ENCODE results near the gene PKMYT1. TPM values are rescaled to one million over a fixed set of nuclear protein-coding genes. Genes with fewer than 3 reads are reported as not detected.
A peak's percentile ranks its signal among the peaks of the same experiment; 100 is the strongest.

The PKMYT1 gene
- total and polyA plus RNA-seq, 2 experiments from 2014 or later = 7.7 to 21.0 TPM

- WGBS (ENCODE audit: low lambda C conversion rate, missing lambda C conversion rate) = 15% methylated on average over 18 of the region's 25 CpGs
- DNase-seq (ENCODE audit: low spot score) = peak; percentile 93
- Histone ChIP-seq H3K79me2 (peaks cover 38% of the 10 kb centered on the region), H4K20me1 (ENCODE audit: insufficient read depth, poor library complexity, severe bottlenecking) (peaks cover 5% of the 10 kb centered on the region), H2AFZ (no peak overlapping the region), H3K4me1 (ENCODE audit: insufficient read depth) (peaks cover 29% of the 10 kb centered on the region), H3K4me3 (peak overlapping the region; percentile 96), H3K36me3 (replicated peaks; ENCODE audit: insufficient read depth, low read depth) (no peaks in the 10 kb centered on the region), H3K9me3 (ENCODE audit: low read depth) (no peaks in the 10 kb centered on the region), H3K27me3 (no peaks in the 10 kb centered on the region), H3K9me2 (replicated peaks; ENCODE audit: insufficient read depth) (no peaks in the 10 kb centered on the region), H3K4me2 (peak overlapping the region; percentile 99), H3K27ac (peak overlapping the region; percentile 98)
- TF ChIP-seq EZH2phosphoT487 (IDR thresholded peaks at IDR 0.05; ENCODE audit: low read depth, severe bottlenecking, unreplicated experiment) (no peak), EZH2 (IDR thresholded peaks at IDR 0.05; ENCODE audit: borderline replicate concordance) (no peak)
- TF ChIP-seq, protein P1, sequence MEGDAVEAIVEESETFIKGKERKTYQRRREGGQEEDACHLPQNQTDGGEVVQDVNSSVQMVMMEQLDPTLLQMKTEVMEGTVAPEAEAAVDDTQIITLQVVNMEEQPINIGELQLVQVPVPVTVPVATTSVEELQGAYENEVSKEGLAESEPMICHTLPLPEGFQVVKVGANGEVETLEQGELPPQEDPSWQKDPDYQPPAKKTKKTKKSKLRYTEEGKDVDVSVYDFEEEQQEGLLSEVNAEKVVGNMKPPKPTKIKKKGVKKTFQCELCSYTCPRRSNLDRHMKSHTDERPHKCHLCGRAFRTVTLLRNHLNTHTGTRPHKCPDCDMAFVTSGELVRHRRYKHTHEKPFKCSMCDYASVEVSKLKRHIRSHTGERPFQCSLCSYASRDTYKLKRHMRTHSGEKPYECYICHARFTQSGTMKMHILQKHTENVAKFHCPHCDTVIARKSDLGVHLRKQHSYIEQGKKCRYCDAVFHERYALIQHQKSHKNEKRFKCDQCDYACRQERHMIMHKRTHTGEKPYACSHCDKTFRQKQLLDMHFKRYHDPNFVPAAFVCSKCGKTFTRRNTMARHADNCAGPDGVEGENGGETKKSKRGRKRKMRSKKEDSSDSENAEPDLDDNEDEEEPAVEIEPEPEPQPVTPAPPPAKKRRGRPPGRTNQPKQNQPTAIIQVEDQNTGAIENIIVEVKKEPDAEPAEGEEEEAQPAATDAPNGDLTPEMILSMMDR (IDR thresholded peaks at IDR 0.05; ENCODE audit: poor library complexity) = peak; percentile 44
Measured at GRCh38 chr16:3021449-3022207, 41.4 kb upstream of the PKMYT1 start.

- Histone ChIP-seq H3K9me3 (ENCODE audit: low read depth) (no peaks in the 10 kb centered on the region), H3K4me1 (ENCODE audit: insufficient read depth) (peaks cover 29% of the 10 kb centered on the region), H3K4me2 (peak overlapping the region; percentile 99), H3K9me2 (replicated peaks; ENCODE audit: insufficient read depth) (no peaks in the 10 kb centered on the region), H3K4me3 (peak overlapping the region; percentile 96), H3K27ac (peak overlapping the region; percentile 98), H4K20me1 (ENCODE audit: insufficient read depth, poor library complexity, severe bottlenecking) (peaks cover 9% of the 10 kb centered on the region), H2AFZ (no peak overlapping the region), H3K36me3 (replicated peaks; ENCODE audit: insufficient read depth, low read depth) (no peaks in the 10 kb centered on the region), H3K27me3 (no peaks in the 10 kb centered on the region), H3K79me2 (peaks cover 43% of the 10 kb centered on the region)
- peak; percentile 95 for DNase-seq (ENCODE audit: low spot score)
- TF ChIP-seq, protein P1 (IDR thresholded peaks at IDR 0.05; ENCODE audit: poor library complexity) = no peak
- no peak for TF ChIP-seq EZH2 (IDR thresholded peaks at IDR 0.05; ENCODE audit: borderline replicate concordance)
- no peak for TF ChIP-seq EZH2phosphoT487 (IDR thresholded peaks at IDR 0.05; ENCODE audit: low read depth, severe bottlenecking, unreplicated experiment)
- 3% methylated on average over 28 of the region's 57 CpGs for WGBS (ENCODE audit: low lambda C conversion rate, missing lambda C conversion rate)
Measured at GRCh38 chr16:3020604-3021448, 40.6 kb upstream of the PKMYT1 start.

DNA sequence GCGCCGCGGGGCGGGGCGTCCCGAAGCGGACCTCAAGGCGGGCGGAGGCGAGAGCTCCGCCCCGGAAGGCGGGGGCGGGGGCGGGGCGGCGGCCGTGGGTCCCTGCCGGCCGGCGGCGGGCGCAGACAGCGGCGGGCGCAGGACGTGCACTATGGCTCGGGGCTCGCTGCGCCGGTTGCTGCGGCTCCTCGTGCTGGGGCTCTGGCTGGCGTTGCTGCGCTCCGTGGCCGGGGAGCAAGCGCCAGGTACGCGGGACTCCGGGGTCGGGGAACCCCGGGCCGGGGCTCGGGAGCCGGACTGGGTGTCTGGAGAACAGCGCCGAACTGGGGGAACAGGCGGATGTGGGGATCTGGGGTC lies 40.0 kb upstream of the PKMYT1 start, which contains the start of gene TNFRSF12A:
Gene TNFRSF12A, plus strand, starts transcription at position 122 of the 357 bp plus-strand sequence. Its CDS starts 30 bp downstream, at position 152.
- no peak for TF ChIP-seq EZH2phosphoT487 (IDR thresholded peaks at IDR 0.05; ENCODE audit: low read depth, severe bottlenecking, unreplicated experiment)
- TF ChIP-seq, protein P1 (IDR thresholded peaks at IDR 0.05; ENCODE audit: poor library complexity) = no peak
- TF ChIP-seq EZH2 (IDR thresholded peaks at IDR 0.05; ENCODE audit: borderline replicate concordance) = no peak
- H3K9me2 ChIP-seq (replicated peaks; ENCODE audit: insufficient read depth) = no peaks in the 10 kb centered on the region
- H3K4me1 ChIP-seq (ENCODE audit: insufficient read depth) = peaks cover 29% of the 10 kb centered on the region
- no peaks in the 10 kb centered on the region for H3K9me3 ChIP-seq (ENCODE audit: low read depth)
- peak within 1 kb of the TSS; percentile 96 for H3K4me3 ChIP-seq
- peak; percentile 95 for DNase-seq (ENCODE audit: low spot score)
- peak within 1 kb of the TSS; percentile 98 for H3K27ac ChIP-seq
- peak within 1 kb of the TSS; percentile 99 for H3K4me2 ChIP-seq
- peaks cover 9% of the 10 kb centered on the region for H4K20me1 ChIP-seq (ENCODE audit: insufficient read depth, poor library complexity, severe bottlenecking)
- H3K27me3 ChIP-seq = no peaks in the 10 kb centered on the region
- 0% methylated on average over 24 of the region's 49 CpGs for WGBS (ENCODE audit: low lambda C conversion rate, missing lambda C conversion rate)
- no peak within 1 kb of the TSS for H2AFZ ChIP-seq
- peaks cover 41% of the 10 kb centered on the region for H3K79me2 ChIP-seq
- H3K36me3 ChIP-seq (replicated peaks; ENCODE audit: insufficient read depth, low read depth) = no peaks in the 10 kb centered on the region

All from hepatocyte (in vitro differentiated cells).